ENCODE measurements around the gene ARSA. TPM values are rescaled to one million over a fixed set of nuclear protein-coding genes. Genes with fewer than 3 reads are reported as not detected.

ARSA gene
- total and polyA plus RNA-seq, 4 donors, result 6.8 to 28.0 (median 15.8) TPM

DNA sequence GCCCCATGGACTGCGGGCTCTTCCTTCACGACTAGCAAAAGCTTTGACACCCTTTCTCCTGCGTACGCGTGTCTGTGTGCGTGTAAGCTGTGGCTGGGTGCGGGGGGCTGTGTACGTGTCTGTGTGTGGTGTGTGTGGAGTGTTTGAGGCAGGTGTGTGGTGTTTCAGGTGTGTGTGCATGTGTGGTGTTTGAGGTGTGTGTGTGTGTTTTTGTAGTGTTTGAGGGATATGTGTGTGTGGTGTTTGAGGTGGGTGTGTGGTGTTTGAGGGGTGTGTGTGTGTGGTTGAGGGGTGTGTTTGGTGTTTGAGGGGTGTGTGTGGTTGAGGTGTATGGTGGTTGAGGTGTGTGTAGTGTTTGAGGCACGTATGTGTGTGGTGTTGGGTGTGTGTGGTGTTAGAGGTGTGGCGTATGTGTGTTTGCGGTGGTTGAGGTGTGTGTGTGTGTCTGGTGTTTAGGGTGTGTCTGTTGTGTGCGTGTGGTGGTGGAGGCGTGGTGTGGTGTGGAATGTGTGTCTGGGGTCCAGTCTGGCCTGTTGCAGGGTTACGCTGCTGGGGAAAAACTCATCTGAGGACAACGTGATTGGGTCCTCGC lies 687 bp upstream of the ARSA start:
- no peak for DNase-seq (ENCODE audit: low spot score)
- 37% methylated on average over 16 of the region's 16 CpGs for WGBS
- TF ChIP-seq SP1 (IDR thresholded peaks at IDR 0.05) (no peak), RAD21 (IDR thresholded peaks at IDR 0.05) (no peak), JUND (IDR thresholded peaks at IDR 0.05) (no peak), FOXA1 (IDR thresholded peaks at IDR 0.05) (no peak), HNF4G (IDR thresholded peaks at IDR 0.05) (no peak), RXRA (IDR thresholded peaks at IDR 0.05) (no peak), HNF4A (conservative IDR thresholded peaks at IDR 0.05) (no peak), TAF1 (conservative IDR thresholded peaks at IDR 0.05) (no peak), NR2F2 (IDR thresholded peaks at IDR 0.05) (no peak), EGR1 (IDR thresholded peaks at IDR 0.05; ENCODE audit: low read depth in 2 of 2) (no peak)
- TF ChIP-seq, protein P1, sequence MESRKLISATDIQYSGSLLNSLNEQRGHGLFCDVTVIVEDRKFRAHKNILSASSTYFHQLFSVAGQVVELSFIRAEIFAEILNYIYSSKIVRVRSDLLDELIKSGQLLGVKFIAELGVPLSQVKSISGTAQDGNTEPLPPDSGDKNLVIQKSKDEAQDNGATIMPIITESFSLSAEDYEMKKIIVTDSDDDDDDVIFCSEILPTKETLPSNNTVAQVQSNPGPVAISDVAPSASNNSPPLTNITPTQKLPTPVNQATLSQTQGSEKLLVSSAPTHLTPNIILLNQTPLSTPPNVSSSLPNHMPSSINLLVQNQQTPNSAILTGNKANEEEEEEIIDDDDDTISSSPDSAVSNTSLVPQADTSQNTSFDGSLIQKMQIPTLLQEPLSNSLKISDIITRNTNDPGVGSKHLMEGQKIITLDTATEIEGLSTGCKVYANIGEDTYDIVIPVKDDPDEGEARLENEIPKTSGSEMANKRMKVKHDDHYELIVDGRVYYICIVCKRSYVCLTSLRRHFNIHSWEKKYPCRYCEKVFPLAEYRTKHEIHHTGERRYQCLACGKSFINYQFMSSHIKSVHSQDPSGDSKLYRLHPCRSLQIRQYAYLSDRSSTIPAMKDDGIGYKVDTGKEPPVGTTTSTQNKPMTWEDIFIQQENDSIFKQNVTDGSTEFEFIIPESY (IDR thresholded peaks at IDR 0.05), result no peak
- TF ChIP-seq, protein P2, sequence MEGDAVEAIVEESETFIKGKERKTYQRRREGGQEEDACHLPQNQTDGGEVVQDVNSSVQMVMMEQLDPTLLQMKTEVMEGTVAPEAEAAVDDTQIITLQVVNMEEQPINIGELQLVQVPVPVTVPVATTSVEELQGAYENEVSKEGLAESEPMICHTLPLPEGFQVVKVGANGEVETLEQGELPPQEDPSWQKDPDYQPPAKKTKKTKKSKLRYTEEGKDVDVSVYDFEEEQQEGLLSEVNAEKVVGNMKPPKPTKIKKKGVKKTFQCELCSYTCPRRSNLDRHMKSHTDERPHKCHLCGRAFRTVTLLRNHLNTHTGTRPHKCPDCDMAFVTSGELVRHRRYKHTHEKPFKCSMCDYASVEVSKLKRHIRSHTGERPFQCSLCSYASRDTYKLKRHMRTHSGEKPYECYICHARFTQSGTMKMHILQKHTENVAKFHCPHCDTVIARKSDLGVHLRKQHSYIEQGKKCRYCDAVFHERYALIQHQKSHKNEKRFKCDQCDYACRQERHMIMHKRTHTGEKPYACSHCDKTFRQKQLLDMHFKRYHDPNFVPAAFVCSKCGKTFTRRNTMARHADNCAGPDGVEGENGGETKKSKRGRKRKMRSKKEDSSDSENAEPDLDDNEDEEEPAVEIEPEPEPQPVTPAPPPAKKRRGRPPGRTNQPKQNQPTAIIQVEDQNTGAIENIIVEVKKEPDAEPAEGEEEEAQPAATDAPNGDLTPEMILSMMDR (IDR thresholded peaks at IDR 0.05; ENCODE audit: low read depth, low read length, missing input control), result no peak
- TF ChIP-seq, protein P3, sequence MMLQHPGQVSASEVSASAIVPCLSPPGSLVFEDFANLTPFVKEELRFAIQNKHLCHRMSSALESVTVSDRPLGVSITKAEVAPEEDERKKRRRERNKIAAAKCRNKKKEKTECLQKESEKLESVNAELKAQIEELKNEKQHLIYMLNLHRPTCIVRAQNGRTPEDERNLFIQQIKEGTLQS (IDR thresholded peaks at IDR 0.05), result no peak
- TF ChIP-seq, protein P4, sequence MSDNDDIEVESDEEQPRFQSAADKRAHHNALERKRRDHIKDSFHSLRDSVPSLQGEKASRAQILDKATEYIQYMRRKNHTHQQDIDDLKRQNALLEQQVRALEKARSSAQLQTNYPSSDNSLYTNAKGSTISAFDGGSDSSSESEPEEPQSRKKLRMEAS (IDR thresholded peaks at IDR 0.05), result no peak
- Histone ChIP-seq H3K27me3 (ENCODE audit: control insufficient read depth in 4 of 4, insufficient read depth in 4 of 4, low read length in 3 of 4) (no peaks in the 10 kb centered on the region), H3K36me3 (ENCODE audit: control insufficient read depth in 4 of 4, insufficient read depth in 3 of 4, low read depth in 1 of 4, low read length in 3 of 4) (no peaks in the 10 kb centered on the region), H3K4me3 (ENCODE audit: low read depth in 1 of 3, low read length in 3 of 3) (peak overlapping the region; percentile 64 to 91 (median 88)), H3K9ac (ENCODE audit: low read depth in 1 of 2, low read length in 2 of 2) (peak overlapping the region; percentile 24 to 72), H3K27ac (ENCODE audit: low read depth in 1 of 2, low read length in 2 of 2) (peak overlapping the region; percentile 25 to 77), H3K9me3 (ENCODE audit: control insufficient read depth in 4 of 4, low read length in 3 of 4) (no peaks in the 10 kb centered on the region), H3K4me1 (ENCODE audit: control insufficient read depth in 4 of 4, insufficient read depth in 4 of 4, low read length in 3 of 4) (peaks cover 6 to 35% (median 14%) of the 10 kb centered on the region in 4 donors)

DNA sequence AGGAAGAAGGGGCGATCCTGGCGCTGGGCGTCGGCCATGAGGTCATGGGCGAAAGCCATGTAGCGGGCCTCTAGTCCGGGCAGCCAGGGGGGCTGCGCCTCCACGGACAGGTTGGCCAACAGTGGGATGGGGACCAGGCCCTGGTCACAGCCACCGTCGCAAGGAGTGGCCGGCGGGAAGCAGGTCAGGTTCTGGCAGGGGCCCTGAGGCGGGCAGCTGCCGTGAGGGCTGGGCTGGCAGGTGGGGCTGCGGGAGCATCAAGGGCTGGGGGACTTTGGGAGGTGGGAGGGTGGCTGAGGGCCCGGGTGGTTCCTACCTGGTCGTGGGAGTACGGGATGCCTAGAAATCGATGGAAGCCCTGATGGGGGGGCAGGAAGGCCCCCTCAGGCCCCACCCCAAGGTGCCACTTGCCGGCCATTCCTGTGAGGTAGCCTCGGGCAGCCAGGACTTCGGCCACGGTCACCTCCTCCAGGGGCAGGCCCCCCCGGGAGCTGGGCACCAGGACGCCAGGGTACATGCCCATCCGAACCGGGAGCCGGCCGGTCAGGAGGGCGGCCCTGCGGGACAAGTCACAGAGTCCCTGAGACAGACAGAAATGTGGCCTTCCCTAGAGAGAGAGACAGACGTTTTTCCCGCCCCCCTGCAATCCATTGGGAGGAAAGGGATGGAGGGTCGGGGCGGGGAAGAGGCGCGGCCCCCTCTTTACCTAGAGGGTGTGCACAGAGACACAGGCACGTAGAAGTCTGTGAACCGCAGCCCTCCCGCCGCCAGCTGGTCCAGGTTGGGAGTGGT lies 906 bp downstream of the ARSA start:
- Histone ChIP-seq H3K27me3 (ENCODE audit: control insufficient read depth in 4 of 4, insufficient read depth in 4 of 4, low read length in 3 of 4) (no peaks in the 10 kb centered on the region), H3K4me3 (ENCODE audit: low read depth in 1 of 3, low read length in 3 of 3) (peak overlapping the region; percentile 64 to 88 (median 79)), H3K36me3 (ENCODE audit: control insufficient read depth in 4 of 4, insufficient read depth in 3 of 4, low read depth in 1 of 4, low read length in 3 of 4) (no peaks in the 10 kb centered on the region), H3K9me3 (ENCODE audit: control insufficient read depth in 4 of 4, low read length in 3 of 4) (no peaks in the 10 kb centered on the region), H3K4me1 (ENCODE audit: control insufficient read depth in 4 of 4, insufficient read depth in 4 of 4, low read length in 3 of 4) (peaks cover 10 to 47% (median 20%) of the 10 kb centered on the region in 4 donors), H3K27ac (ENCODE audit: low read depth in 1 of 2, low read length in 2 of 2) (peak overlapping the region; percentile 41 to 52), H3K9ac (ENCODE audit: low read depth in 1 of 2, low read length in 2 of 2) (peak overlapping the region in 1 of 2 donors; percentile 80)
- 82% methylated on average over 42 of the region's 42 CpGs for WGBS
- DNase-seq (ENCODE audit: low spot score), result no peak
- no peak for TF ChIP-seq YY1 (IDR thresholded peaks at IDR 0.05)
- TF ChIP-seq SP1 (IDR thresholded peaks at IDR 0.05), result no peak
- TF ChIP-seq TAF1 (conservative IDR thresholded peaks at IDR 0.05), result no peak
- TF ChIP-seq FOXA1 (IDR thresholded peaks at IDR 0.05), result no peak
- TF ChIP-seq RXRA (IDR thresholded peaks at IDR 0.05), result no peak
